GM19395 (cell line): ENCODE data around the gene SOX18.

Experiments
- ATAC-seq: cut with Tn5 transposase; IDR thresholded peaks from one replicate; pipeline ENCODE4 v1.9.1; 2021; ENCODE audit warnings: mild to moderate bottlenecking, moderate library complexity; ENCODE audit not compliant: unreplicated experiment

The SOX18 gene

DNA sequence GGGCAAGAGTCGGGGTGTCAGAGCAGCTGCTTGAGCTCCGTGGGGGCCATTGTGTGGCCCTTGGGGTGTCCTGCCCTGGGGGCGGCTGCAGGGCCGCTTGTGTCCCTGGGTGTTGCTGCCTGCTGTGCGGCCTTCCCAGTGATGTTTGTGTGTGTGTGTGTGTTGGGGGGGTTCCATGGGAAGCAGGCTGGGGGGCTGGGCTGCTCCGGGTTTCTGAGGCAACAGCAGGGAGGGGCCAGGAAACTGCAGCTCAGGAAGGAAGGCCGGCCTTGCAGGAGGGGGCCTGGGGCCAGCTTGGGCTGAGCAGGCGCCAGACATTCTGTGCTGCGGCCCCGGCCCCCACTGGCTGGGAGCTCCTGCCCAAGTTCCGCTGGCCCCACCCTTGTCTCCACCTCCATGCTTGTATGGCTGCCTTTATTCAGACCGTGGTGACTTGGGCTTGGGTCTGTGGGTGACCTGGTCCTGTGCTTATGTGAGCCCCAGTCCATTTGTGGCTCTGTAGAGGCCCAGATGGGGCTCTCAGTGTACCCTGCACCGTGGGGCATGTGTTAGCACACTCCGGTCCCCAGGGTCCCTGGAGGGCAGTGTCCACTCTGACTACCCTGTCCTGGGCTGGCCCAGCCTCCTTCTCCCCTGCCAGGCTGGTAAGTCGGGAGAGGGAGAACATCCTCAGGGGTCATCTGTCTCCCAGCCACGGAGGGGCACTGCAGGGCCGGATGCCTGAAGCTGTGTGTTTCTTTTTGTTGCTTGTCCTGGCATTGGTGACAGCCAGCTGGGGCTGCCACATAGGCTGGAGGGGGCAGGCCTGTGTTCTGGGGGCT is 4.6 kb upstream of the SOX18 start:
- no peak for ATAC-seq

GRCh38 chr20:64052987-64053840 is 3.8 kb upstream of the SOX18 start:
- ATAC-seq: no peak

GRCh38 chr20:64052326-64052722 is 2.9 kb upstream of the SOX18 start:
- no peak for ATAC-seq

- no peak for ATAC-seq
Observed at GRCh38 chr20:64051561-64052325, 2.3 kb upstream of the SOX18 start.

DNA sequence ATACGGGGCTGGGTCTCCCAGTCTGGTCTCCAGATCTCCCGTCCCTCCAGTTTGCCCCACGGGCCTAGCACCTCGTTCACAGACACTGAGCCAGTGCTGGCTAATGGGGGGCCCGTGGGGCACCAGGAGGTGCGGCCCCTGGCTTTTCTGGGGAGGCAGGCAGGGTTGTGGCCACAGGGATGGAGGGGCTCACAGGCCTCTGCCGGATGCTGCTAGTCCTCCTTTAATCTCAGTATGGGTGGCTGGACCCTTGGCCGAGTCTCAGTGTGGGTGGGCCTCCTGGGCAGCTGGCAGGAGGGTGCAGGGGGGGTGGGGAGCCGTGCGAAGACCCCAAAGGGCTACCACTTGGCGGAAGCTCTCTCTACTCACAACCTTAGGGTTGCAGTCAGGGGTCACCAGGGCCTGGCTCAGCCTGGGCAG is 1.6 kb upstream of the SOX18 start:
- ATAC-seq: no peak

GRCh38 chr20:64050261-64051032 is 1.0 kb upstream of the SOX18 start:
- ATAC-seq: no peak

GRCh38 chr20:64049878-64050260 is 430 bp upstream of the SOX18 start:
- ATAC-seq: no peak

DNA sequence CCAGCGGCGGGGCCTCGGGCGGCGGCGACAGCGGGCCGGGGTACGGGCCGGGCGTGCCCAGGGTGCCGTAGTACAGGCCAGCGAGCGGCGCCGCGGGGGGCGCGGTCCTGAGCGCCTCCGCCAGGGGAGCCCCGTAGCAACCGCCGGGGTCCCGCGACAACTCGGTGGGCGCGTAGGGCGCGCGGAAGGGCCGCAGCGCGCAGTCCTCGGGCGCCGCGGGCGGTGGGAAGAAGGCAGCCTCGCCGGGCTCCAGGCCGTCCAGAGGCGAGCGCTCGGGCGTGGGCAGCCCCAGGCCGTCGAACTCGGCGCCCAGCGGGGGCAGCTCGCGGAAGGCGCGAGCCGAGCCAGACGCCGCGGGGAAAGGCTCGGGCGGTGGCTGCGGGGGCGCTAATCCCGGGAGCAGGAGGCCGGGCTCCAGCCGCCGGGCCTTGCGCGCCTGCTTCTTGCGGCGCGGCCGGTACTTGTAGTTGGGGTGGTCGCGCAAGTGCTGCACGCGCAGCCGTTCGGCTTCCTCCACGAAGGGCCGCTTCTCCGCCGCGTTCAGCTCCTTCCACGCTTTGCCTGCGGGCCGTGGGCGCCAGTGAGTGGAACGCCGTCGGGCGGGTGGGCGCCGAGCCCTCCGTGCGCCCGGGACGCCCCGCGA is 916 bp downstream of the SOX18 start:
- ATAC-seq: no peak

DNA sequence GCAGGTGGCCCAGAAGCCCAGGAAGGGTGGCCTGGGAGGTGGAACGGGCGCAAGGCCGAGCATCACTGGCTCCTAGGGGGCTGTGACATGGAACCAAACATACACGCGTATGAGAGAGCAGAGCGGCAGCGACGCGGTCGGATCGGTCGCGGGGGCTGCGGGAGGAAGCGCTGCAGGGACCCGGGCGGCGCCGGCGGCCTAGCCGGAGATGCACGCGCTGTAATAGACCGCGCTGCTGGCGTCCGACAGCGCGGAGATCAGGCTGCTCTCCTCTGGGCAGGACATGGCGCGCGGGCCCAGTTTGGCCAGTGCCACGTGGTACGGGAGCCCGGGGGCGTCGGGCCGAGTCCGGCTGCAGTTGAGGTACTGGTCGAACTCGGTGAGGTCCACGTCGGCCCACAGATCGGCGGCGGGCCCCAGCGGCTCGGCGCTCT is 1.5 kb downstream of the SOX18 start:
- no peak for ATAC-seq

DNA sequence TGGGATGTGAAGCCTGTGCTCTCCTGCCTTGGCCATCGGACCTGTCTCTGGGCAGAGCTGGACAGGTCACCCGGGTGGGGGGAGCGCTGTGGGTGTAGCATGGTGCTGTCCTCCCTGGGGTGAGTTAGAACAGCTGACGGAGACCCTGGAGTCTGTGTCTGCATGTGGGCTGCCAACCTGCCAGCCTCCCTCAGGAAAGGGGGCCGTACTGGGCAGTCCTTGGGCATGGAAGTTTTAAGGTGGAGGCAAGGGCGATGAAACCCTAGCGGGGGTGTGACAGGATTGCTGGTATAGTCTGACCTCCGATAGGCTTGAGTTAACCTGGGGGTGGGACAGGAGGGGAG is 2.4 kb downstream of the SOX18 start:
- ATAC-seq: no peak

DNA sequence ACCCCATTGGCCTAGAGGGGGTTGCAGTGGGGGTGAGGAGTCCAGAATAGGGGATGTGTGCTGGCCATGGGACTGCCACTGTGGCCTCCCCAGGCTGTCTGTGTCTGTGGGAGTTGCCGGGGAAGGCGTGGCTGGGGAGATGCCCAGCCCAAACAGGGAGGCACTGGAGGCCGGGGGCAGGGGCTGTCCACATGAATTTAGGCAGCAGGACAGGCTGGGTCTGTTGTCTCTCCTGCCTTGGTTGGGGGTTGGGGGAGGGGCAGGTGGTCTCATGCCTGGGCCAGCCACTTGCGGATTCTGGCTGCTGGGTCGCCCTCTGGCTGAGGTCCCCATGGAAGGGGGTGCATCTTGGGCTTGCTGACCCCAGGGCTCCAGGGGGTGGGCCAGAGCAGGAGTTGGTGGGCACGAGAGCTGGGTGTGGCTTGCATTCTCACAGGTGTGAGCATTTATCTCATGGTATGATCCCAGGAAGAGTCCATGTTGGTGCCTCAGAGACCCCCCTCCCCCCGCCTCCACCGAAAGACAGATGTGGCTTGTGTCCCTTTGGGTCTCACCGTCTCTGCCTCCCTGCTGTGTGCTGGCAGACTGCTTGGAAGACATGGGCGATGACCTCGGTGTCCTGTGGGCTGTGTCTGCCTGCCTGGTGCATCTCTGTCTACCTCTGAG is 4.0 kb downstream of the SOX18 start:
- ATAC-seq: no peak

- ATAC-seq: no peak
Observed at GRCh38 chr20:64044484-64045247, 4.8 kb downstream of the SOX18 start.

GRCh38 chr20:64043768-64044167 is 5.7 kb downstream of the SOX18 start:
- ATAC-seq: no peak

- ATAC-seq: no peak
Observed at GRCh38 chr20:64042054-64042781, 7.2 kb downstream of the SOX18 start.

DNA sequence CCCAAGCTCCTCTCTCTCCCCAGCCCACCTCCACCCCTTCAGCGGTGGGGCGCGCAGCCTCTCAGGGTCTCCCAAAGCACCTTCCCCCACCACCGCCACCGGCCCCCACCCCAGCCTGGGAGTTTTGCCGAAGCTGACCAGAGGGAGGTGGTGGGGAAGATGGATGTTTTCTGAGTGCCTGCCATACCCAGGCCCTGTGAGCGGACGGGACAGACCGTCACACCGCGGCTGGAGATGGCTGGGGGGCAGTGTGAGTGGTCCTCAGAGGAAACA is 7.7 kb downstream of the SOX18 start:
- no peak for ATAC-seq

DNA sequence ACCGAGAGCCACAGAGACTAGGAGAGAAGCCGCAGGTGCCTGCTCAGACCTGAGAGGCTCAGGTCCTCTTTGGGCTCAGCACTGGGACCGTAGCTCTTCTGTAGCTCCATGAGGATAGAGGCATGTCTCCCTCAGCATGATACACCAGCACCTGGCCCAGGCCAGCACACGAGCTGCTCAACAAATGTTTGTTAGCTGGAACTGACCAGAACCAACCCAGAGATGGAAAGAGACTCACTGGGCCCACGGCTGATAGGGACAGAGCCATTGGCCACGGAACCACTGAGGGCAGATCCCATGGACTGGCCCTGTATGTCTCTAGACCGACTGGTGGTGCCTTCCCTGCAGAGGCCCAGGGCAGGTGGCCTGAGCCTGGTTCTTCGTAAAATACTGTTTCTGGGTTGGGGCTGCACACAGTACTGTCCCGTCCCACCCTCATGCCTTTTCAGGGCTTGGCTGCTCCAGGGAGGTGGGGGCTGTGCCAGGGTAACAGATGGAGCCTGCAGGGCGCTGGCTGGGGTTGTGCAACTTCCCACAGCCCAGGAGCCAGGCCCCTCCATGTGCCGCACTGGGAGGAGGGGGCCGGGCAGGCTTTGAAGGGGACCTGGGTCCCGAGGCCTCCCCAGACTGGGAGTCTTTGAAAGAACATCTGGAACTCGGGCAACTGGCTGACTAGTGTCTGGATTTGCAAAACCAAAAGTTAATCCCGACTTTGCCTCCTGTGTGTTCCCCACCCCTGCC is 8.2 kb downstream of the SOX18 start:
- no peak for ATAC-seq

- ATAC-seq: no peak
Observed at GRCh38 chr20:64040231-64041039, 9.0 kb downstream of the SOX18 start.
